GM19238 (cell line): ENCODE results near the gene PRRT1.
"Not testable (repeated sequence)": the region's sequence is repeated elsewhere in the genome, so short reads cannot be mapped to it uniquely, and the experiment has no call there.

ENCODE experiments used
- DNase-seq: peaks from one replicate; pipeline ENCODE4 v3.0.0; 2011; ENCODE audit warnings: low spot score; ENCODE audit not compliant: insufficient read length

Gene PRRT1

GRCh38 chr6:32188381-32189068, 36.8 kb upstream of the PRRT1 start:
- no peak for DNase-seq

GRCh38 chr6:32187725-32188380, 36.1 kb upstream of the PRRT1 start:
- DNase-seq: not testable (repeated sequence)

GRCh38 chr6:32187009-32187709, 35.4 kb upstream of the PRRT1 start:
- no peak for DNase-seq

GRCh38 chr6:32186151-32186840, 34.6 kb upstream of the PRRT1 start:
- not testable (repeated sequence) for DNase-seq

GRCh38 chr6:32185681-32186131, 34.0 kb upstream of the PRRT1 start:
- DNase-seq: not testable (repeated sequence)

GRCh38 chr6:32184084-32184640, 32.4 kb upstream of the PRRT1 start, which contains the start of gene AGER:
Gene AGER, minus strand, starts transcription at chr6:32184253. Its CDS starts 31 bp downstream, at chr6:32184222.
- no peak for DNase-seq

GRCh38 chr6:32183483-32184083, 31.8 kb upstream of the PRRT1 start:
- DNase-seq: no peak

GRCh38 chr6:32183030-32183429, 31.3 kb upstream of the PRRT1 start:
- no peak for DNase-seq

- DNase-seq: no peak
These were observed 30.8 kb upstream of the PRRT1 start for GRCh38 chr6:32182555-32182981.

- DNase-seq: no peak
These were observed 30.3 kb upstream of the PRRT1 start for GRCh38 chr6:32181915-32182529.

GRCh38 chr6:32181148-32181702, 29.5 kb upstream of the PRRT1 start:
- DNase-seq: no peak

- DNase-seq: no peak
These were observed 28.1 kb upstream of the PRRT1 start for GRCh38 chr6:32179766-32180405.

- DNase-seq: no peak
These were observed 27.1 kb upstream of the PRRT1 start for GRCh38 chr6:32178547-32179440.

GRCh38 chr6:32177788-32178546, 26.2 kb upstream of the PRRT1 start, which contains the start of gene RNF5:
Gene RNF5, plus strand, starts transcription at chr6:32178405. Its CDS starts 107 bp downstream, at chr6:32178512.
- peak; percentile 89 for DNase-seq

GRCh38 chr6:32177183-32177787, 25.5 kb upstream of the PRRT1 start:
- DNase-seq: no peak

GRCh38 chr6:32176476-32177182, 24.9 kb upstream of the PRRT1 start:
- DNase-seq: no peak
